Smooth muscle cell (in vitro differentiated cells): Measurements from ENCODE around the gene PNKP. TPM values are rescaled to one million over a fixed set of nuclear protein-coding genes. Genes with fewer than 3 reads are reported as not detected.
A peak's percentile ranks its signal among the peaks of the same experiment; 100 is the strongest.

ENCODE experiments used
- DNase-seq: peaks from one replicate; lab custom pipeline; 2025; ENCODE audit not compliant: unreplicated experiment; lab: John Stamatoyannopoulos, UW
- H2AFZ ChIP-seq: fragments of 200-600 bp; sonication (generic); 2 replicates; pipeline ENCODE4 v1.6.0; 2016; ENCODE audit warnings: antibody characterized with exemption, low read depth, mild to moderate bottlenecking
- H3F3A ChIP-seq: fragments of 200-600 bp; sonication (generic); 2 replicates; pipeline ENCODE4 v1.6.0; 2017; ENCODE audit warnings: antibody characterized with exemption, low read depth
- H3K27ac ChIP-seq: fragments of 200-600 bp; sonication (generic); 2 replicates; pipeline ENCODE4 v1.5.1; 2016; ENCODE audit warnings: low read depth, mild to moderate bottlenecking
- H3K27me3 ChIP-seq: fragments of 200-600 bp; sonication (generic); 2 replicates; pipeline ENCODE4 v1.6.1; 2016; ENCODE audit warnings: low read depth, mild to moderate bottlenecking
- H3K36me3 ChIP-seq: fragments of 200-600 bp; sonication (generic); 2 replicates; pipeline ENCODE4 v1.5.1; 2016; ENCODE audit warnings: low read depth
- H3K4me1 ChIP-seq: fragments of 200-600 bp; sonication (generic); 2 replicates; pipeline ENCODE4 v1.5.1; 2016; ENCODE audit warnings: low read depth
- H3K4me2 ChIP-seq: fragments of 200-600 bp; sonication (generic); 2 replicates; pipeline ENCODE4 v1.6.0; 2016; ENCODE audit warnings: mild to moderate bottlenecking
- H3K4me3 ChIP-seq: fragments of 200-600 bp; sonication (generic); 2 replicates; pipeline ENCODE4 v1.5.1; 2016; ENCODE audit warnings: mild to moderate bottlenecking
- H3K79me2 ChIP-seq: fragments of 200-600 bp; sonication (generic); 2 replicates; pipeline ENCODE4 v1.6.0; 2016; ENCODE audit warnings: low read depth, mild to moderate bottlenecking
- H3K9ac ChIP-seq: fragments of 200-600 bp; sonication (generic); 2 replicates; pipeline ENCODE4 v1.6.0; 2016; ENCODE audit warnings: low read depth
- H3K9me3 ChIP-seq: fragments of 200-600 bp; sonication (generic); replicated peaks from 2 replicates; pipeline ENCODE4 v1.5.1; 2016; ENCODE audit warnings: low read depth
- H4K20me1 ChIP-seq: fragments of 200-600 bp; sonication (generic); 2 replicates; pipeline ENCODE4 v1.6.0; 2016; ENCODE audit warnings: low read depth
- WGBS: methylation state at CpG from one replicate; pipeline ENCODE4 v1.1.7; 2016; ENCODE audit warnings: low lambda C conversion rate; 5-methylcytosine and 5-hydroxymethylcytosine counted together
- polyA plus RNA-seq: library from polyadenylated mRNA; unstranded; fragments of >200 nt; fragmentation: Nextera tagmentation; extraction: Ambion mirVana; gene quantifications from 2 replicates; pipeline ENCODE4 v1.2.1, GENCODE V29; 2016
- total RNA-seq: library from RNA; depleted of rRNA; stranded (reverse); fragments of >200 nt; gene quantifications from 2 replicates; pipeline ENCODE4 v1.2.3, GENCODE V29; 2014
- TF ChIP-seq, protein P1 (sequence below): fragments of 200-600 bp; sonication (generic); IDR thresholded peaks from 2 replicates; pipeline ENCODE4 v1.5.1; 2017; ENCODE audit warnings: borderline replicate concordance, mild to moderate bottlenecking, antibody characterized with exemption; ENCODE audit not compliant: insufficient read depth, poor library complexity, severe bottlenecking

PNKP gene
- total and polyA plus RNA-seq, 2 experiments from 2014 or later = 15.3 to 42.4 TPM

- H3K27ac ChIP-seq = no peak overlapping the region
- H2AFZ ChIP-seq = no peak overlapping the region
- WGBS = 93% methylated on average over 17 of the region's 27 CpGs
- no peak overlapping the region for H3K4me2 ChIP-seq
- no peaks in the 10 kb centered on the region for H3K36me3 ChIP-seq
- DNase-seq = no peak
- H3K79me2 ChIP-seq = peaks cover 25% of the 10 kb centered on the region
- H3K4me1 ChIP-seq = peaks cover 14% of the 10 kb centered on the region
- TF ChIP-seq, protein P1, sequence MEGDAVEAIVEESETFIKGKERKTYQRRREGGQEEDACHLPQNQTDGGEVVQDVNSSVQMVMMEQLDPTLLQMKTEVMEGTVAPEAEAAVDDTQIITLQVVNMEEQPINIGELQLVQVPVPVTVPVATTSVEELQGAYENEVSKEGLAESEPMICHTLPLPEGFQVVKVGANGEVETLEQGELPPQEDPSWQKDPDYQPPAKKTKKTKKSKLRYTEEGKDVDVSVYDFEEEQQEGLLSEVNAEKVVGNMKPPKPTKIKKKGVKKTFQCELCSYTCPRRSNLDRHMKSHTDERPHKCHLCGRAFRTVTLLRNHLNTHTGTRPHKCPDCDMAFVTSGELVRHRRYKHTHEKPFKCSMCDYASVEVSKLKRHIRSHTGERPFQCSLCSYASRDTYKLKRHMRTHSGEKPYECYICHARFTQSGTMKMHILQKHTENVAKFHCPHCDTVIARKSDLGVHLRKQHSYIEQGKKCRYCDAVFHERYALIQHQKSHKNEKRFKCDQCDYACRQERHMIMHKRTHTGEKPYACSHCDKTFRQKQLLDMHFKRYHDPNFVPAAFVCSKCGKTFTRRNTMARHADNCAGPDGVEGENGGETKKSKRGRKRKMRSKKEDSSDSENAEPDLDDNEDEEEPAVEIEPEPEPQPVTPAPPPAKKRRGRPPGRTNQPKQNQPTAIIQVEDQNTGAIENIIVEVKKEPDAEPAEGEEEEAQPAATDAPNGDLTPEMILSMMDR = no peak
- no peak overlapping the region for H3K9ac ChIP-seq
- H3K4me3 ChIP-seq = no peak overlapping the region
- H3K9me3 ChIP-seq = no peaks in the 10 kb centered on the region
- no peaks in the 10 kb centered on the region for H3K27me3 ChIP-seq
- H3F3A ChIP-seq = peaks cover 4% of the 10 kb centered on the region
- H4K20me1 ChIP-seq = no peaks in the 10 kb centered on the region
Observed at GRCh38 chr19:49872245-49873128, 5.1 kb upstream of the PNKP start.

GRCh38 chr19:49871349-49871985, 4.1 kb upstream of the PNKP start:
- peaks cover 2% of the 10 kb centered on the region for H4K20me1 ChIP-seq
- no peak for DNase-seq
- no peak overlapping the region for H2AFZ ChIP-seq
- H3K9ac ChIP-seq = no peak overlapping the region
- TF ChIP-seq, protein P1 = no peak
- no peak overlapping the region for H3K4me2 ChIP-seq
- H3K79me2 ChIP-seq = peaks cover 28% of the 10 kb centered on the region
- peaks cover 17% of the 10 kb centered on the region for H3K4me1 ChIP-seq
- no peak overlapping the region for H3K27ac ChIP-seq
- no peaks in the 10 kb centered on the region for H3K36me3 ChIP-seq
- no peak overlapping the region for H3K4me3 ChIP-seq
- H3K27me3 ChIP-seq = no peaks in the 10 kb centered on the region
- H3K9me3 ChIP-seq = no peaks in the 10 kb centered on the region
- peaks cover 4% of the 10 kb centered on the region for H3F3A ChIP-seq
- WGBS = 94% methylated on average over 17 of the region's 17 CpGs

DNA sequence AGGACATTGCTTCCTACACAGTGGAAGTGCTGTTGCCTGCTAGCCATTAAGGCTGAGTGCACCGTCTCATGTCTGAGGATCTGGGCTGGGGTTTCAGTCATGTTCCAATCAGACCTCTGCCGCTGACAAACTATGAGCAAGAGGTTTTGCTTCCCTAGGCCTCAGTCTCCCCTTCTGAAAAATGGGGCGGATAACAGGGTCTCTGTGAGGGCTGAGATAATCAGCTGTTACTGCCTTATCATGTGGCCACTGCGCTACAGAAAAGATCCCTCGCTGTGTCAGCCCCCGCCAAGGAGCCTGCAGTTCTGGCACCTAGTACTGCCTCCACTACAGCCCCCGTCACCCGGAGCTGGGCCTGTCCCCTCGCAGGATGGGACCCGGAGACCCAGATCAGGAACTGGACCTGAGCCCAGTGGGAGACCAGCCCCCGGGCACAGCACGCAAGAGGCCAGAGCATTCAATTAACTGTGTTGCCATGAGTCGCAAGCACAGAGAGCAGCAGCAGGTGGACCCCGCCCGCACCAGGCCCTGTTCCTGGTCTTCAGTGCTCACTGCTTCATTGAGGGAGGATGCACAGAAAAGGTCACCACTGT, 3.0 kb upstream of the PNKP start:
- H3K4me3 ChIP-seq = peak overlapping the region; percentile 52
- H4K20me1 ChIP-seq = peaks cover 6% of the 10 kb centered on the region
- no peaks in the 10 kb centered on the region for H3K27me3 ChIP-seq
- H3F3A ChIP-seq = peaks cover 4% of the 10 kb centered on the region
- 92% methylated on average over 15 of the region's 15 CpGs for WGBS
- H3K4me2 ChIP-seq = peak overlapping the region; percentile 81
- DNase-seq = no peak
- peak overlapping the region; percentile 66 for H3K9ac ChIP-seq
- no peaks in the 10 kb centered on the region for H3K36me3 ChIP-seq
- TF ChIP-seq, protein P1 = no peak
- no peak overlapping the region for H2AFZ ChIP-seq
- peak overlapping the region; percentile 72 for H3K27ac ChIP-seq
- peaks cover 17% of the 10 kb centered on the region for H3K4me1 ChIP-seq
- no peaks in the 10 kb centered on the region for H3K9me3 ChIP-seq
- H3K79me2 ChIP-seq = peaks cover 28% of the 10 kb centered on the region
